Neutrophil (primary cell): ENCODE results near the gene NCOA3.

Source experiments
- H3K27ac ChIP-seq: fragments of 200-600 bp; sonication (generic); 2 replicates; pipeline ENCODE4 v1.5.1; 2016; ENCODE audit warnings: mild to moderate bottlenecking, moderate library complexity
- H3K27me3 ChIP-seq: fragments of 200-600 bp; sonication (generic); 2 replicates; pipeline ENCODE4 v1.6.0; 2016; ENCODE audit warnings: mild to moderate bottlenecking
- H3K36me3 ChIP-seq: fragments of 200-600 bp; sonication (generic); 2 replicates; pipeline ENCODE4 v1.5.1; 2017
- H3K4me1 ChIP-seq, 2 experiments: fragments of 200-600 bp in 1 of 2; sonication (generic) in 1 of 2; 1 replicate in 1 of 2; 2 replicates in 1 of 2; pipeline versions ENCODE4 v1.5.1 to v1.6.1; 2013 to 2016; ENCODE audit warnings: low read depth in 1 of 2, low read length in 1 of 2, mild to moderate bottlenecking in 1 of 2, moderate library complexity in 1 of 2; ENCODE audit not compliant: control insufficient read depth in 1 of 2, insufficient read depth in 1 of 2
- H3K4me3 ChIP-seq, 2 experiments: fragments of 200-600 bp in 1 of 2; sonication (generic) in 1 of 2; 1 replicate in 1 of 2; 2 replicates in 1 of 2; pipeline ENCODE4 v1.5.1; 2013 to 2016; ENCODE audit warnings: low read depth in 1 of 2, low read length in 1 of 2, mild to moderate bottlenecking in 1 of 2, moderate library complexity in 1 of 2
- H3K9me3 ChIP-seq: fragments of 200-600 bp; sonication (generic); 2 replicates; pipeline ENCODE4 v1.5.1; 2016
- TF ChIP-seq, protein P1 (sequence below): fragments of 200-600 bp; sonication (generic); IDR thresholded peaks from 2 replicates; pipeline ENCODE4 v1.5.1; 2016; ENCODE audit warnings: antibody characterized with exemption

Gene NCOA3

GRCh38 chr20:47532002-47532401 lies 30.3 kb downstream of the NCOA3 start:
- TF ChIP-seq, protein P1, sequence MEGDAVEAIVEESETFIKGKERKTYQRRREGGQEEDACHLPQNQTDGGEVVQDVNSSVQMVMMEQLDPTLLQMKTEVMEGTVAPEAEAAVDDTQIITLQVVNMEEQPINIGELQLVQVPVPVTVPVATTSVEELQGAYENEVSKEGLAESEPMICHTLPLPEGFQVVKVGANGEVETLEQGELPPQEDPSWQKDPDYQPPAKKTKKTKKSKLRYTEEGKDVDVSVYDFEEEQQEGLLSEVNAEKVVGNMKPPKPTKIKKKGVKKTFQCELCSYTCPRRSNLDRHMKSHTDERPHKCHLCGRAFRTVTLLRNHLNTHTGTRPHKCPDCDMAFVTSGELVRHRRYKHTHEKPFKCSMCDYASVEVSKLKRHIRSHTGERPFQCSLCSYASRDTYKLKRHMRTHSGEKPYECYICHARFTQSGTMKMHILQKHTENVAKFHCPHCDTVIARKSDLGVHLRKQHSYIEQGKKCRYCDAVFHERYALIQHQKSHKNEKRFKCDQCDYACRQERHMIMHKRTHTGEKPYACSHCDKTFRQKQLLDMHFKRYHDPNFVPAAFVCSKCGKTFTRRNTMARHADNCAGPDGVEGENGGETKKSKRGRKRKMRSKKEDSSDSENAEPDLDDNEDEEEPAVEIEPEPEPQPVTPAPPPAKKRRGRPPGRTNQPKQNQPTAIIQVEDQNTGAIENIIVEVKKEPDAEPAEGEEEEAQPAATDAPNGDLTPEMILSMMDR, result no peak
- Histone ChIP-seq H3K4me3 (no peak overlapping the region), H3K4me1 (peaks cover 11 to 19% of the 10 kb centered on the region in 2 experiments), H3K36me3 (no peaks in the 10 kb centered on the region), H3K27me3 (no peaks in the 10 kb centered on the region), H3K27ac (peak overlapping the region; percentile 61), H3K9me3 (no peaks in the 10 kb centered on the region)

GRCh38 chr20:47533518-47534062 lies 31.9 kb downstream of the NCOA3 start:
- no peaks in the 10 kb centered on the region for H3K36me3 ChIP-seq
- no peaks in the 10 kb centered on the region for H3K27me3 ChIP-seq
- H3K9me3 ChIP-seq, result no peaks in the 10 kb centered on the region
- H3K4me1 ChIP-seq, result peaks cover 11 to 19% of the 10 kb centered on the region in 2 experiments
- TF ChIP-seq, protein P1, result no peak
- H3K4me3 ChIP-seq, result no peak overlapping the region
- H3K27ac ChIP-seq, result no peak overlapping the region

DNA sequence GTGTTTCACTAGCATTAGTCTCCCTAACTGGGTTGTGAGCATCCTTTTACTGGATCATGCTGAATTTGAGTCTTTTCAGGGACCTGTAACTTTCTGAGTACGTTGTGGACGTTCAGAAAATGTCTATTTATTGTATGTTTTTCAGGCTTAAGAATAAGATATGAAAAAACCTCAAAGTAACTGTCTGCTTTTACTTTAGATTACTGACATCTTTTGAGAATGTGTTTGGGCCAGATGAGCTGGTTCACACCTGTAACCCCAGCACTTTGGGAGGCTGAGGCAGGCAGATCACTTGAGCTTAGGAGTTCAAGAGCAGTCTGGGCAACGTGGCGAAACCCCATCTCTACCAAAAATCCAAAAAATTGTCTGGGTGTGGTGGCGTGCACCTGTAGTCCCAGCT lies 32.7 kb downstream of the NCOA3 start:
- H3K4me1 ChIP-seq, result peaks cover 11 to 19% of the 10 kb centered on the region in 2 experiments
- no peak overlapping the region for H3K4me3 ChIP-seq
- no peaks in the 10 kb centered on the region for H3K36me3 ChIP-seq
- no peaks in the 10 kb centered on the region for H3K27me3 ChIP-seq
- H3K27ac ChIP-seq, result no peak overlapping the region
- TF ChIP-seq, protein P1, result no peak
- no peaks in the 10 kb centered on the region for H3K9me3 ChIP-seq

DNA sequence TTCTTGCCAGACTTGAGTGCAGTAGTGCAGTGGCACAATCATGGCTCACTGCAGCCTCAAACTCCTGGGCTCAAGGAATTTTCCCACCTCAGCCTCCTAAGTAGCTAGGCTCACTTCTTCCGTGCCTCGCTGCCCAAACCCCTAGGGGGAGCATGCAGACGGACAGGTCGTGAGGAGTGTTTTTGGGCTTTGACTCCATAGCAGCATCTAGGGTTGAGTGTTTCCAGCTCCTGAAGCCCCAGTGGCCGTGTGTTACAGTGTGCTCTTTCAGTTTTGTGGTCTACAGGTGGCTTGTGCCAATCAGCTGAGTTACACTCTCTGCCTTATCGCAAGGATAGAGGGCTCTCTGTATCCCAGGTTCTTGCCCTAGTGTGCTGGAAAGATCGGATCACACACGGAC lies 33.4 kb downstream of the NCOA3 start:
- Histone ChIP-seq H3K27me3 (no peaks in the 10 kb centered on the region), H3K4me3 (no peak overlapping the region), H3K36me3 (no peaks in the 10 kb centered on the region), H3K27ac (no peak overlapping the region), H3K9me3 (no peaks in the 10 kb centered on the region), H3K4me1 (peaks cover 11 to 19% of the 10 kb centered on the region in 2 experiments)
- TF ChIP-seq, protein P1, result no peak

GRCh38 chr20:47535994-47536393 lies 34.3 kb downstream of the NCOA3 start:
- no peak overlapping the region for H3K4me3 ChIP-seq
- H3K27ac ChIP-seq, result no peak overlapping the region
- TF ChIP-seq, protein P1, result no peak
- H3K36me3 ChIP-seq, result no peaks in the 10 kb centered on the region
- peaks cover 9 to 13% of the 10 kb centered on the region in 2 experiments for H3K4me1 ChIP-seq
- no peaks in the 10 kb centered on the region for H3K27me3 ChIP-seq
- no peaks in the 10 kb centered on the region for H3K9me3 ChIP-seq
